Right lobe of liver (tissue), 6 donors: Measurements from ENCODE around the gene TSHZ1. TPM values are rescaled to one million over a fixed set of nuclear protein-coding genes. Genes with fewer than 3 reads are reported as not detected.
A peak's percentile ranks its signal among the peaks of the same experiment; 100 is the strongest.

Experiments
- ATAC-seq, 4 donors: fragments of 200-7000 bp; cut with Tn5 transposase; one replicate each; pipeline ENCODE4 v1.9.1; 2020; ENCODE audit warnings: mild to moderate bottlenecking in 4 of 4, moderate library complexity in 4 of 4
- DNase-seq, 3 donors: peaks; one replicate each; pipeline ENCODE4 v3.0.0-alpha.2; 2020
- H3K27ac ChIP-seq, 3 donors: fragments of 200-600 bp; one replicate each; pipeline ENCODE4 v1.8.0; 2022
- H3K27me3 ChIP-seq, 2 donors: fragments of 200-600 bp; one replicate each; pipeline ENCODE4 v1.8.0; 2022
- H3K36me3 ChIP-seq, 4 donors: fragments of 200-600 bp; sonication (generic) in 1 of 4; one replicate each; pipeline versions ENCODE4 v1.5.1 to v1.8.0; 2017 to 2022; ENCODE audit warnings: control low read depth in 1 of 4
- H3K4me1 ChIP-seq, 4 donors: fragments of 200-600 bp; sonication (generic) in 1 of 4; one replicate each; pipeline versions ENCODE4 v1.5.1 to v1.8.0; 2017 to 2022; ENCODE audit warnings: control low read depth in 1 of 4
- H3K4me3 ChIP-seq, 3 donors: fragments of 200-600 bp; one replicate each; pipeline ENCODE4 v1.8.0; 2022
- H3K9me3 ChIP-seq, 4 donors: fragments of 200-600 bp; sonication (generic) in 1 of 4; one replicate each; pipeline versions ENCODE4 v1.5.1 to v1.8.0; 2017 to 2022; ENCODE audit warnings: control low read depth in 1 of 4
- POLR2A ChIP-seq: fragments of 450-650 bp; IDR thresholded peaks from one replicate; pipeline ENCODE4 v1.6.1; 2017; ENCODE audit warnings: antibody characterized with exemption, mild to moderate bottlenecking
- WGBS: methylation state at CpG from one replicate; pipeline ENCODE4 v1.1.6; 2018; ENCODE audit warnings: low coverage, low lambda C conversion rate; ENCODE audit not compliant: insufficient coverage; ENCODE audit errors: missing lambda C conversion rate; 5-methylcytosine and 5-hydroxymethylcytosine counted together
- intact Hi-C, 2 donors: fragments of 100-400 bp; cut with DNase I; formaldehyde crosslinking; loops; one replicate each; pipeline versions ENCODE4 v1.11.2 to v1.14.1; 2022
- total RNA-seq, 6 experiments: library from RNA; depleted of rRNA in 2 of 6; stranded (reverse); fragments of >200 nt in 2 of 6; fragmentation: NEBNext Ultra II Directional in 3 of 6; extraction: Animal tissue kit (Norgen Biotek cat#: 25700) in 3 of 6; gene quantifications; one replicate each; pipeline versions ENCODE4 v1.1.0 to v1.2.4, GENCODE V29; 2016 to 2023
- TF ChIP-seq, protein P1 (sequence below), 4 donors: fragments of 200-600 bp in 3 of 4; fragments of 450-650 bp in 1 of 4; IDR thresholded peaks; one replicate each; pipeline versions ENCODE4 v1.5.1 to v1.8.0; 2016 to 2022; ENCODE audit warnings: antibody characterized with exemption in 4 of 4, mild to moderate bottlenecking in 2 of 4
- donor health status: DM: no; HTN: yes; CAD: no.
- donor health status: DM: no; HTN: no; CAD: no.
- donor health status: DM: no; HTN: no; CAD: no.
- donor health status: DM: no; HTN: yes; CAD: no.
- donor health status: DM: no; HTN: yes; CAD: no.

TSHZ1 gene
- total RNA-seq, 6 experiments from 2014 or later: 6.4 to 13.3 (median 9.6) TPM

DNA sequence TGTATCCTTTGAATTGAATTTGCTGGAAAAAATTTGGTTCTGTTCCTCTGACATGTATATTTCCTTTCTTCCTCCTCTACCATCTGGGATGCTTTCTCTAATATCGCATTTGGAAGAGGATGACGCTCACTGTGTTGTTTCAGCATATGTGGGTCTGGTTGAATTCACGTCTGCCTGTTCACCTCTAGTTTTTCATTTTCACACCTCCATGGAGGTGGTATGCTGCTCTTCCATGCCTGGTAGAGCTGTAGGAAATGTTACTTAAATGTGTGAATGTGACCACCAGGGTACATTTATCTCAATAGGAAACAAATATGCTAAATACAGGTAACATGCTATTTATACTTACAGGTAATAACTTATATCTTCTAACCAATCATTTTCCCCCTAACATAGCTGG, 44.5 kb downstream of the TSHZ1 start:
- no peak overlapping the region for H3K27ac ChIP-seq
- 80% methylated on average over 3 of the region's 3 CpGs for WGBS
- H3K27me3 ChIP-seq: no peaks in the 10 kb centered on the region
- H3K9me3 ChIP-seq: no peaks in the 10 kb centered on the region
- TF ChIP-seq POLR2A: no peak
- TF ChIP-seq, protein P1, sequence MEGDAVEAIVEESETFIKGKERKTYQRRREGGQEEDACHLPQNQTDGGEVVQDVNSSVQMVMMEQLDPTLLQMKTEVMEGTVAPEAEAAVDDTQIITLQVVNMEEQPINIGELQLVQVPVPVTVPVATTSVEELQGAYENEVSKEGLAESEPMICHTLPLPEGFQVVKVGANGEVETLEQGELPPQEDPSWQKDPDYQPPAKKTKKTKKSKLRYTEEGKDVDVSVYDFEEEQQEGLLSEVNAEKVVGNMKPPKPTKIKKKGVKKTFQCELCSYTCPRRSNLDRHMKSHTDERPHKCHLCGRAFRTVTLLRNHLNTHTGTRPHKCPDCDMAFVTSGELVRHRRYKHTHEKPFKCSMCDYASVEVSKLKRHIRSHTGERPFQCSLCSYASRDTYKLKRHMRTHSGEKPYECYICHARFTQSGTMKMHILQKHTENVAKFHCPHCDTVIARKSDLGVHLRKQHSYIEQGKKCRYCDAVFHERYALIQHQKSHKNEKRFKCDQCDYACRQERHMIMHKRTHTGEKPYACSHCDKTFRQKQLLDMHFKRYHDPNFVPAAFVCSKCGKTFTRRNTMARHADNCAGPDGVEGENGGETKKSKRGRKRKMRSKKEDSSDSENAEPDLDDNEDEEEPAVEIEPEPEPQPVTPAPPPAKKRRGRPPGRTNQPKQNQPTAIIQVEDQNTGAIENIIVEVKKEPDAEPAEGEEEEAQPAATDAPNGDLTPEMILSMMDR (IDR thresholded peaks at IDR 0.05): no peak
- DNase-seq: no peak
- no peak overlapping the region for H3K4me3 ChIP-seq
- intact Hi-C loops: no loop called here
- ATAC-seq: no peak
- peaks cover 0 to 45% (median 15%) of the 10 kb centered on the region in 4 donors for H3K4me1 ChIP-seq
- H3K36me3 ChIP-seq: no peaks in the 10 kb centered on the region

DNA sequence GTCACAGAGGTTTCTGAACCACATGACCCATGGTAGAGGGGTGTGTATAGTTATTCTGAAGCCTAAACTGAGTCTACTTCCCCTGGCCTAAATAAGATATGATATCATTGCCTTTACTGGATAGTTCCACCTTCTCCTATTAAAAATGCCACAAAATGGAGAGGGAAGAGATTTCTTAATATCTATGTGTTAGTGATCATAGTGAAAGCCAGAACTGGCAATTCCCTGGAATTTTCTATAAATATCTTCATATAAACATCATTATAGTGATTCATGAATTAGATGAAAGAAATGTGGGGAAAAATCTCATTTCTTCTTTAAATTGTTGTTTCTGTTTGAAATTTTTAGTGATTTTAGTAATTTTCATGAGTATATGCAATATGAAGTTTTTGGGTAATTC, 45.8 kb downstream of the TSHZ1 start:
- intact Hi-C loops: no loop called here
- no peaks in the 10 kb centered on the region for H3K9me3 ChIP-seq
- H3K27ac ChIP-seq: no peak overlapping the region
- DNase-seq (no peak), ATAC-seq (no peak)
- H3K27me3 ChIP-seq: no peaks in the 10 kb centered on the region
- H3K36me3 ChIP-seq: no peaks in the 10 kb centered on the region
- no peak overlapping the region for H3K4me3 ChIP-seq
- no peak for TF ChIP-seq POLR2A
- TF ChIP-seq, protein P1 (IDR thresholded peaks at IDR 0.05): no peak
- peaks cover 0 to 36% (median 15%) of the 10 kb centered on the region in 4 donors for H3K4me1 ChIP-seq

DNA sequence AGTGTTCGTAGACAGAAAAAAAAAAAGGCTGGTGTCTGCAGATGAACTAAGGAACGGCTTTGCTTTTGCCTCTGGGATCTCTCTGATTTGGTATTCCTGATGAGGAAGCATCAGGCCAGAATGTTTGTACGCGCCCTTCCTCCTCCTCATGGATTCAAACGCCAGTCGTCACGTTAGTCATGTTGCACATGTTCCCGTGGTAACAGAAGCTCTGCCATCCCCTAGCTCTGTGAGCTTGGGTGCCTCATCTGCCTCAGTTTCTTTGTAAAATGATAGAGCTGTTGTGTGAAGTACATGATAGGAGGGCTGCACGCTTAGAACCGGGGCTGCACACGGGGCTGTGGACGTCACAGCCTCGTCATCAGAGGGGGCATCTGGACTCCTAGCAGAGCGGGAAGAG, 47.0 kb downstream of the TSHZ1 start:
- H3K9me3 ChIP-seq: no peaks in the 10 kb centered on the region
- H3K36me3 ChIP-seq: no peaks in the 10 kb centered on the region
- peaks cover 0 to 33% (median 9%) of the 10 kb centered on the region in 4 donors for H3K4me1 ChIP-seq
- intact Hi-C loops: no loop called here
- 71% methylated on average over 8 of the region's 14 CpGs for WGBS
- DNase-seq (no peak), ATAC-seq (no peak)
- H3K27ac ChIP-seq: no peak overlapping the region
- TF ChIP-seq, protein P1 (IDR thresholded peaks at IDR 0.05): no peak
- no peak for TF ChIP-seq POLR2A
- no peak overlapping the region for H3K4me3 ChIP-seq
- no peaks in the 10 kb centered on the region for H3K27me3 ChIP-seq

DNA sequence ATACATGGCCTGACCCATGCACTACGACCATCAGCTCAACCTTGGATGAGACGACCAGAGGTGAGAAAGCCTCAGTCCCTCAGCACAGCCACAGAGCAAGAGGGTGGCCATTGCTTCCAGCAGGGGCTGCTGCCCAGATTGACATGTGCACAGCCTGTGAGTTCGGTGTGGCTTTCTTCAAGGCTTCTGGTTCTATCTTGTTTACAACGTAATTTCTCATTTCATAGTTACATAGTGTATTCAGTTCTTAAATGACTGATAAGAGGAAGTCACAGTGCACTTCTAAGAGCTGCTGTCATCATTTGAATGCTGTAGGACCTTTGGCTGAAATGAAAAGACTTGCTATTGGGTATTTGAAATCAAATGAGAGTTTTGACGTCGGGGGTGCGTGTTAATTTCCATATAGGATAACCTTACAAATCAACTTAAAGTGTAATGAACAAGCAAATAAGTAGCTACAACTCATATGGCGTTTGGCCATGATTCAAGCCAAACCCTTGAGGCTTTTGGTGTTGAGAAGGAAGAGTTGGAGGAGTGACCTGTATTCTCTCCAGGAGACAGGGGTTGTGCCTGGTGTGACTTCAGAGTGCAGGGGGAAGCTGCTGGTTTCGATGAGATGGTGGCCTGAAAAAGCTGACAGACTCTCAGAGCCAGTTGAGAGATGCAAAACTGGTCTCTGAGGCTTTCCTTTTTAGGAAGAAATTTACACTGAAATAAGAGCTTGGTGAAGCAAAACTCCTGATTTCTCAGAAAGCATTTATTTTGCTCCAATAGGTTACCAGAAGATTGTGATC, 51.0 kb downstream of the TSHZ1 start:
- TF ChIP-seq, protein P1 (IDR thresholded peaks at IDR 0.05): no peak
- TF ChIP-seq POLR2A: no peak
- Histone ChIP-seq H3K9me3 (no peaks in the 10 kb centered on the region), H3K4me1 (peaks cover 0 to 8% (median 0%) of the 10 kb centered on the region in 4 donors), H3K4me3 (no peak overlapping the region), H3K27ac (no peak overlapping the region), H3K36me3 (no peaks in the 10 kb centered on the region), H3K27me3 (no peaks in the 10 kb centered on the region)
- intact Hi-C loops: no loop called here
- peak in 2 of 4 donors; percentile 9 to 45 for ATAC-seq
- WGBS: 69% methylated on average over 7 of the region's 9 CpGs
- DNase-seq: no peak
